Loucy (cell line): ENCODE measurements around the gene HSD17B4.

ENCODE experiments used
- CTCF ChIP-seq: fragments of 200-600 bp; sonication (generic); conservative IDR thresholded peaks from 2 replicates; pipeline ENCODE4 v1.5.1; 2014; ENCODE audit warnings: mild to moderate bottlenecking, antibody characterized with exemption, low read length
- EZH2phosphoT487 ChIP-seq: fragments of 200-600 bp; IDR thresholded peaks from 2 replicates; pipeline ENCODE4 v1.6.1; 2018; ENCODE audit warnings: antibody characterized with exemption, mild to moderate bottlenecking, moderate library complexity, borderline replicate concordance

- TF ChIP-seq CTCF (no peak), EZH2phosphoT487 (no peak)
Measured at GRCh38 chr5:119541716-119542115, 89.4 kb downstream of the HSD17B4 start.
